GM12874 (cell line): ENCODE results near the gene ILDR1.

Experiments
- TF ChIP-seq, protein P1 (sequence below): IDR thresholded peaks from 2 replicates; pipeline ENCODE4 v1.5.1; 2011; ENCODE audit warnings: low read depth, mild to moderate bottlenecking, control low read depth, low read length, moderate library complexity; ENCODE audit not compliant: insufficient read depth

Gene ILDR1

DNA sequence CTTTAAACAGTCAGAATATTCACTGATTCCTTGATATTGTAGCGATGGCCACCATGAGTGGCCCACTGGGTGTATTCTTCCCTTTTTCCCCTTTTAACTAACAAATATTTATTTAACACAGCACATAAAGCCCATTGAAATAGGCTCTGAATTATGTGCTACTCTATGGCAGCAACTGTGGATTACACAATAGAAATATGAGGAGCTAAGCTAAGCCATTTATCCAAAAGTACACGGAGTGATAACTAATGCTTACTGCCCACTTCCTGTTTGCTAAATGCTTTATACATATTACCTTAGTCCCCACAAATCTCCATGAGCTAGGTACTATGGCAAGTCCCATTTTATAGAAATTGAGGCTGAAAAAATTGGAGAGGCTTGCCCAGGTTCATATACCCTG is 17.9 kb downstream of the ILDR1 start:
- TF ChIP-seq, protein P1, sequence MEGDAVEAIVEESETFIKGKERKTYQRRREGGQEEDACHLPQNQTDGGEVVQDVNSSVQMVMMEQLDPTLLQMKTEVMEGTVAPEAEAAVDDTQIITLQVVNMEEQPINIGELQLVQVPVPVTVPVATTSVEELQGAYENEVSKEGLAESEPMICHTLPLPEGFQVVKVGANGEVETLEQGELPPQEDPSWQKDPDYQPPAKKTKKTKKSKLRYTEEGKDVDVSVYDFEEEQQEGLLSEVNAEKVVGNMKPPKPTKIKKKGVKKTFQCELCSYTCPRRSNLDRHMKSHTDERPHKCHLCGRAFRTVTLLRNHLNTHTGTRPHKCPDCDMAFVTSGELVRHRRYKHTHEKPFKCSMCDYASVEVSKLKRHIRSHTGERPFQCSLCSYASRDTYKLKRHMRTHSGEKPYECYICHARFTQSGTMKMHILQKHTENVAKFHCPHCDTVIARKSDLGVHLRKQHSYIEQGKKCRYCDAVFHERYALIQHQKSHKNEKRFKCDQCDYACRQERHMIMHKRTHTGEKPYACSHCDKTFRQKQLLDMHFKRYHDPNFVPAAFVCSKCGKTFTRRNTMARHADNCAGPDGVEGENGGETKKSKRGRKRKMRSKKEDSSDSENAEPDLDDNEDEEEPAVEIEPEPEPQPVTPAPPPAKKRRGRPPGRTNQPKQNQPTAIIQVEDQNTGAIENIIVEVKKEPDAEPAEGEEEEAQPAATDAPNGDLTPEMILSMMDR, result no peak

DNA sequence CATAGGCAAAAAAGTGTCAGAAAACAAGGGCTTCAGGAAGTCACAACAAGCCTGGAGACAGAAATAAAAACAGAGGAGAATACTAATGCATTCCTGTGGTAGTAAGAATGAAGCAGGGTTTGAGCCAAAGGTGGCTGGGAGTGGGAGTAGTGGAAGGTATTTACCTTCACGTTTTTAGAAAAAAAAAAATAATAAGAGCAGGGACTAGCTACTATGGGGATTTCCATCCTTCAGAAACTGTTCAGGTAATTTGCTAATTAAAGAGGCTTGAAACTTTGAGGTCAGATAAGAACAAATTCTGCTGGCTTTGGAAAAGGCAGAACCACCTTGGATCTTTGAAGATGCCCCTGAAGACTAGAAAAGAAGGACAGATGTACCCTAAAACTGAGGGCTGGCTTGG is 18.4 kb downstream of the ILDR1 start:
- TF ChIP-seq, protein P1, result no peak

DNA sequence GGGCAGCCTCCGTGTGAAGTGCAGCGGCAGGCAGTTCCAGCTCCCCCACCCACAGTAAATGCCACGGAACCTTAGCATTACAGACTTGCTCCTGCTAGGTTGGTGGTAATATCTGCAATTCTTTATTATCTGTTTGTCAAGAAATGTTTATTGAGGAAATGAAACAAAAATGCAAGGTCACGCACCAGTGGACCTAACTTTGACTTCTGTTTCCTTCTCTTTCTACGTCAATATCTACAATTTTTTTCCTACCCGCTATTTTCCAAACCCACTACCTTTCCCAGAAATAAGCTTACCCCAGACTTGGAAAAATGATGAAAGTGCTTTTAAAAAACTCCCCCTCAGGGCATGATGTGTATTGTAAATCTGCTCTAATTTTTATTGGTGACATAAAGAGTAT is 18.9 kb downstream of the ILDR1 start:
- TF ChIP-seq, protein P1, result no peak

DNA sequence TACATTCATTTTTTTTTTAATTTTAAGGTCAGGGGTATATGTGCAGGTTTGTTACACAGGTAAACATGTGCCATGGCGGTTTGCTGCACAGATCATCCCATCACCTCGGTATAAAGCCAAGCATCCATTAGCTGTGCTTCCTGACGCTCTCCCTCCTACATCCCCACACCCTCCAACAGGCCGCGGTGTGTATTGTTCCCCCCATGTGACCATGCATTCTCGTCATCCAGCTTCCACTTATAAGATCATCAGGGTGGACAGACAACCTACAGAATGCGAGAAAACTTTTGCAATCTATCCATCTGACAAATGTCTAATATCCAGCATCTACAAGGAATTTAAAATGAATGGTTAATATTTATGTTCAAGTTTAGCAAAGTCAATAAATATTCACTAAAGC is 19.4 kb downstream of the ILDR1 start:
- TF ChIP-seq, protein P1, result no peak

DNA sequence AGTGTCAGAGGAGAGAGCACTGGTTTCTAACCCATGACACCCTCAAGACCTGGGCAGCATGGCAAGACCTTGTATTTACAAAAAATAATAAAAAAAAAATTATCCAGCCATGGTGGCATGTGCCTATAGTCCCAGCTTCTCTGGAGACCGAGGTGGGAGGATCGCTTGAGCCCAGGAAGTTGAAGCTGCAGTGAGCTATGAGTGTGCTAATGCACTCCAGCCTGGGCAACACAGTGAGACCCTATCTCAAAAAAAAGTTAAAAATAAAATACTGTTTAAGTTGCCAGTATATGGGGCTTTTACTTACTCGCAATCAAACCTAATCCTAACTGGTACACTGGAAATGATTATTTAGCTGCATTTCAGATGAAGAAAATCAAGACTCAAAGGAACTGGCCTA is 20.2 kb downstream of the ILDR1 start:
- TF ChIP-seq, protein P1, result no peak

DNA sequence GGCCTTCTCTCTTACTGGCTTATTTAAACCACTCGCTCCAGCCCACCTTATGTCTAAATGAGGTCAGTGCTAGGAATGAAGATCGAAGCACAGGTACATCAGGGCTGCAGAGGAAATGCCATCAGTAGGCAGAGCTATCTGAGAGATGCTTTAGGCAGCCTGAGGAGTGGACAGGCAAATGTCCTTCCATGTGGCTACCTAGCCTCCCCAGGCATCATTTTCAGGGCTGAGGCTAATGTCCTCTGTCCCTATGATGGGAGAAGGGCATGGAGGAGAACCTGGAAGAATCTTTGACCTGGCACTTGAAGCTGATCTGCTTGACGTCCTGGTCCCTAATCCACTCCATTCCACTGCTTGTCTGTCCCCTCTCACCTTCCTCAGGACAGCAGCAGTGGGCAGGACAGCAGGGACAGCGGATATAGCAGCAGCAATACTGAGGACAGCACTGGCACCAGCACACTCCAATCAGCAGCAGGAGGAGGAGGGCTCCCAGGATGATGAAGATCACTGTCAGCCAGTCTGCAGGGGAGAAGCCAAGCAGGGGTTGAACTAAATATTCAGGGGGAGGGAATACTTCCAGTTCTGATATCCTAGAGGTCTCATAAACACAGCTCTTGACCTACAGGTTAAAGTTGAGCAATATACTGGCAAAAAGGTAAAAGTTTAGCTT is 21.0 kb downstream of the ILDR1 start:
- TF ChIP-seq, protein P1, result no peak

DNA sequence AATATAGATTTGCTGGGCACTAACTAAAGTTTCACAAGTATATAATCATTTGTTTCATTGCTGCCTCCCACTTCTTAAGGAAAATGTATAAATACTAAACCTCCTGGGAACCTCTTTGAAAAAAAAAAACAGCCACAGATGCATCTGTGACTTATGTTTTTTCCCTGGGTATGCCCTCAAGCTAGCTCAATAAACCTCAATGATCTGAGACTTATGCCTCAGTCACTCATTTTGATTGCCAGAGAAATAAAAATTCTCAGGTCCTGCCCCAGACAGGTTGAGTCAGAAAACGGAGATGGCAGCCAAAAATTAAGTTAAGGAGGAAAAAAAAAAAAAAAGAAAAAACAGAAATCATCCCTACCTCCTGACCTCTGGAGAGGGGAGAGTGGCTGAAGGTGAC is 22.1 kb downstream of the ILDR1 start:
- TF ChIP-seq, protein P1, result no peak
